IPS-20b (cell line): ENCODE data around the gene ARHGEF40.

ENCODE experiments used
- H3K27ac ChIP-seq: one replicate; pipeline ENCODE4 v1.5.1; 2013; ENCODE audit warnings: low read length
- H3K27me3 ChIP-seq: 2 replicates; pipeline ENCODE4 v1.6.1; 2013; ENCODE audit warnings: mild to moderate bottlenecking, low read length, inconsistent platforms; ENCODE audit not compliant: insufficient read depth
- H3K36me3 ChIP-seq: 2 replicates; pipeline ENCODE4 v1.6.1; 2013; ENCODE audit warnings: low read depth, mild to moderate bottlenecking, inconsistent platforms, low read length, moderate library complexity; ENCODE audit not compliant: insufficient read depth
- H3K4me1 ChIP-seq: 2 replicates; pipeline ENCODE4 v1.6.1; 2013; ENCODE audit warnings: mild to moderate bottlenecking, control low read depth, inconsistent platforms, low read length, moderate library complexity; ENCODE audit not compliant: insufficient read depth
- H3K4me3 ChIP-seq: 2 replicates; pipeline ENCODE4 v1.5.1; 2013; ENCODE audit warnings: mild to moderate bottlenecking, low read length, inconsistent platforms
- H3K9ac ChIP-seq: 2 replicates; pipeline ENCODE4 v1.6.1; 2013; ENCODE audit warnings: low read depth, mild to moderate bottlenecking, inconsistent platforms, low read length, moderate library complexity
- H3K9me3 ChIP-seq: 2 replicates; pipeline ENCODE4 v1.6.1; 2013; ENCODE audit warnings: mild to moderate bottlenecking, low read depth, low read length, inconsistent platforms; ENCODE audit not compliant: insufficient read depth

The ARHGEF40 gene

DNA sequence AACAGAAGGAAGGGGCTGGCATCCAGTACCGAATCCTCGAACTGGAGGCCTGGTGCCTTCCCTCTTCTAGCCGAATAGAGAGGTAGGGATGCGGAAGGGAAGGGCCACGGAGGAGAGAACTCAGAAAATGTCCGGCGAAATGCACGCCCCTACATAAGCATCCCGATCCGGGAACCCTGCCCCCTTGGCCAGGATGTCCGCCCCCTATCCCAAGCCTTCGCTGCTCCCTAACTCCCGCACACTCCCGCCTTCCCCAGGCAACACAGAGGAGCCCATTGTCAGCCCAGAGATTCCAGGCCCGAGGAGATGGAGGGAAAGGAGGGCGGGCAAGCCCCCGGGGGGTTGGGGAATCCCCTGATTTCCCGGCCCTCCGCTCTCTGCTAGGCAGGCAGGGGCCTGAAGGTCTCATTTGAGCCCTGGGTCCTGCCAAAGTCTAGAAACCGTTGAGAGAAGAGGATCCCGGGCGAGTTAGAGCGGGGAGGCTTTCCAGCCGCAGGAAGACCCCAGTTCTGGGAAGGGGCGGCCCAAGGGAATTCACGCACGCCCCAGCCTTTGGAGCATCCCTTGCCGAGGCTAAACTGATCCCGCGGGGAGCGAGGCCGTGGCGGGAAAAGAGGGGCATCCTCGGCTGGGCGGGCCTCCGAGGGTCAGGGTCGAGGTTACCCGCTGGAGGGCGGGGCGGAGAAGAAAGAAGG lies 569 bp upstream of the ARHGEF40 start:
- peak overlapping the region; percentile 76 for H3K27ac ChIP-seq
- peaks cover 23% of the 10 kb centered on the region for H3K36me3 ChIP-seq
- peak overlapping the region; percentile 94 for H3K4me3 ChIP-seq
- peaks cover 21% of the 10 kb centered on the region for H3K27me3 ChIP-seq
- no peaks in the 10 kb centered on the region for H3K9me3 ChIP-seq
- peak overlapping the region; percentile 94; the same call in 1 of the 2 replicates for H3K9ac ChIP-seq
- peaks cover 8% of the 10 kb centered on the region for H3K4me1 ChIP-seq

GRCh38 chr14:21070610-21071224 lies 613 bp downstream of the ARHGEF40 start:
- Histone ChIP-seq H3K27me3 (peaks cover 21% of the 10 kb centered on the region), H3K9ac (peak overlapping the region; percentile 94), H3K4me1 (peaks cover 8% of the 10 kb centered on the region), H3K27ac (peak overlapping the region; percentile 80), H3K36me3 (peaks cover 35% of the 10 kb centered on the region), H3K4me3 (peak overlapping the region; percentile 94), H3K9me3 (no peaks in the 10 kb centered on the region)

DNA sequence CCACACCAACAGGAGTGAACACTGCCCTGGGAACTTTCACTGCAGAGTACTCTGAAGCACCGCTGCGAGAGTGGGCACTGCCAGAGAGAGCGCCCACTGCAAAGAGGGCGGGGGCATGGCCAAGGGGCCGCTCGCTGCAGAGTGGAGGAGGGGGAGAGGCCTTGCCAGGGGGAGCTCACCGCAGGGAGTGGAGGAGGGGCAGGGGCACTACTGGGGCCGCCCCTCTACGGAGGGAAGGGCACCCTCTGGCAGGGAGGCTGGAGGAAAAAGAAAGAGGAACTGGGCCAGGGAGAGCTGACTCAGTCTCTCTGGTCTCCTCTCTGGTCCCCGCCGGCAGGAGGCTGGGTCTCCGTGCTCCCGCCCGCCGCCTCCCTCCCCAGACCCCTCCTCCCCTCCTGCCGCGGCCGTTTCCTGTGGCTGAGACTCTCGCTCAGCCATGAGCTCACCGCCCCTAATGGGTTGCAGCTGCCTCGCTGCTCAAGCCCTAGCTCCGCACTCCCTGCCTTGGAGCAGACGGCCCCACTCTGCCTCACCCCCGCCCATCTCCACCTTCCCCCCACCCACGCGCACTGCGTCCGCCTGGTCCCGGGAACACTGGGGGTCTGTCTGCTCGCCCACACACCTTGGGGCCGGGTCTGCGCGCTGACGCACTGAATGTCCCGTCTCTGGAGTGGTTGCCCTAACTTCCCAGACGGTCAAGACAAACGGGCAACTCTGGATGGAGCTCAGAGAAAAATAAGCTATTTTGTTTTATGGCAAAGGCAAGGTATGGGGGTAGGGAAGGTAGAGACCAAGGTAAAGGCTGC lies 1.3 kb downstream of the ARHGEF40 start:
- H3K9me3 ChIP-seq = no peaks in the 10 kb centered on the region
- H3K4me3 ChIP-seq = peak overlapping the region; percentile 94
- peaks cover 21% of the 10 kb centered on the region for H3K27me3 ChIP-seq
- H3K4me1 ChIP-seq = peaks cover 8% of the 10 kb centered on the region
- peak overlapping the region; percentile 80 for H3K27ac ChIP-seq
- H3K36me3 ChIP-seq = peaks cover 42% of the 10 kb centered on the region
- peak overlapping the region; percentile 94 for H3K9ac ChIP-seq

- Histone ChIP-seq H3K4me3 (peak overlapping the region; percentile 94), H3K9me3 (no peaks in the 10 kb centered on the region), H3K27ac (peak overlapping the region; percentile 80), H3K36me3 (peaks cover 48% of the 10 kb centered on the region), H3K9ac (peak overlapping the region; percentile 94; the same call in 1 of the 2 replicates), H3K4me1 (peaks cover 8% of the 10 kb centered on the region), H3K27me3 (peaks cover 21% of the 10 kb centered on the region)
Measured at GRCh38 chr14:21072031-21072473, 1.9 kb downstream of the ARHGEF40 start.

- no peak overlapping the region for H3K27ac ChIP-seq
- H3K4me3 ChIP-seq = peak overlapping the region; percentile 94; the same call in 1 of the 2 replicates
- peak overlapping the region; percentile 94; the same call in 1 of the 2 replicates for H3K9ac ChIP-seq
- peaks cover 55% of the 10 kb centered on the region for H3K36me3 ChIP-seq
- H3K4me1 ChIP-seq = peaks cover 8% of the 10 kb centered on the region
- no peaks in the 10 kb centered on the region for H3K9me3 ChIP-seq
- peaks cover 13% of the 10 kb centered on the region for H3K27me3 ChIP-seq
Measured at GRCh38 chr14:21072781-21073339, 2.8 kb downstream of the ARHGEF40 start.

GRCh38 chr14:21073921-21074320 lies 3.8 kb downstream of the ARHGEF40 start:
- no peak overlapping the region for H3K27ac ChIP-seq
- peaks cover 5% of the 10 kb centered on the region for H3K27me3 ChIP-seq
- H3K9ac ChIP-seq = no peak overlapping the region
- peaks cover 5% of the 10 kb centered on the region for H3K4me1 ChIP-seq
- H3K9me3 ChIP-seq = no peaks in the 10 kb centered on the region
- H3K36me3 ChIP-seq = peaks cover 66% of the 10 kb centered on the region
- H3K4me3 ChIP-seq = no peak overlapping the region

GRCh38 chr14:21074398-21075272 lies 4.5 kb downstream of the ARHGEF40 start:
- H3K27me3 ChIP-seq = no peaks in the 10 kb centered on the region; the same call in 1 of the 2 replicates
- no peak overlapping the region for H3K4me3 ChIP-seq
- peaks cover 5% of the 10 kb centered on the region for H3K4me1 ChIP-seq
- no peak overlapping the region for H3K27ac ChIP-seq
- peaks cover 73% of the 10 kb centered on the region for H3K36me3 ChIP-seq
- H3K9ac ChIP-seq = no peak overlapping the region
- H3K9me3 ChIP-seq = no peaks in the 10 kb centered on the region

- Histone ChIP-seq H3K4me1 (peaks cover 5% of the 10 kb centered on the region), H3K4me3 (no peak overlapping the region), H3K9me3 (no peaks in the 10 kb centered on the region), H3K36me3 (peaks cover 85% of the 10 kb centered on the region), H3K27me3 (no peaks in the 10 kb centered on the region; the same call in 1 of the 2 replicates), H3K27ac (no peak overlapping the region), H3K9ac (no peak overlapping the region)
Measured at GRCh38 chr14:21075719-21076437, 5.8 kb downstream of the ARHGEF40 start.

- Histone ChIP-seq H3K27me3 (no peaks in the 10 kb centered on the region; the same call in 1 of the 2 replicates), H3K36me3 (peaks cover 98% of the 10 kb centered on the region), H3K4me3 (no peak overlapping the region), H3K9ac (no peak overlapping the region), H3K27ac (no peak overlapping the region), H3K9me3 (no peaks in the 10 kb centered on the region), H3K4me1 (no peaks in the 10 kb centered on the region)
Measured at GRCh38 chr14:21077672-21078071, 7.6 kb downstream of the ARHGEF40 start.

GRCh38 chr14:21078287-21078686 lies 8.2 kb downstream of the ARHGEF40 start:
- H3K4me3 ChIP-seq = no peak overlapping the region
- peaks cover 96% of the 10 kb centered on the region for H3K36me3 ChIP-seq
- H3K4me1 ChIP-seq = no peaks in the 10 kb centered on the region
- no peak overlapping the region for H3K9ac ChIP-seq
- no peaks in the 10 kb centered on the region for H3K9me3 ChIP-seq
- no peak overlapping the region for H3K27ac ChIP-seq
- H3K27me3 ChIP-seq = no peaks in the 10 kb centered on the region
